HFF-Myc (cell line): ENCODE measurements around the gene ST3GAL3.

Source experiments
- DNase-seq: peaks from one replicate; pipeline ENCODE4 v3.0.0-alpha.2; 2011; ENCODE audit warnings: low read depth; ENCODE audit errors: extremely low read depth
- H3K4me3 ChIP-seq: replicated peaks from 2 replicates; pipeline ENCODE4 v1.5.1; 2011; ENCODE audit warnings: low read depth, mild to moderate bottlenecking, control low read depth, low read length
- TF ChIP-seq, protein P1 (sequence below): IDR thresholded peaks from 2 replicates; pipeline ENCODE4 v1.5.1; 2012; ENCODE audit warnings: mild to moderate bottlenecking, low read depth, low read length, control low read depth; ENCODE audit errors: missing control alignments

Gene ST3GAL3

DNA sequence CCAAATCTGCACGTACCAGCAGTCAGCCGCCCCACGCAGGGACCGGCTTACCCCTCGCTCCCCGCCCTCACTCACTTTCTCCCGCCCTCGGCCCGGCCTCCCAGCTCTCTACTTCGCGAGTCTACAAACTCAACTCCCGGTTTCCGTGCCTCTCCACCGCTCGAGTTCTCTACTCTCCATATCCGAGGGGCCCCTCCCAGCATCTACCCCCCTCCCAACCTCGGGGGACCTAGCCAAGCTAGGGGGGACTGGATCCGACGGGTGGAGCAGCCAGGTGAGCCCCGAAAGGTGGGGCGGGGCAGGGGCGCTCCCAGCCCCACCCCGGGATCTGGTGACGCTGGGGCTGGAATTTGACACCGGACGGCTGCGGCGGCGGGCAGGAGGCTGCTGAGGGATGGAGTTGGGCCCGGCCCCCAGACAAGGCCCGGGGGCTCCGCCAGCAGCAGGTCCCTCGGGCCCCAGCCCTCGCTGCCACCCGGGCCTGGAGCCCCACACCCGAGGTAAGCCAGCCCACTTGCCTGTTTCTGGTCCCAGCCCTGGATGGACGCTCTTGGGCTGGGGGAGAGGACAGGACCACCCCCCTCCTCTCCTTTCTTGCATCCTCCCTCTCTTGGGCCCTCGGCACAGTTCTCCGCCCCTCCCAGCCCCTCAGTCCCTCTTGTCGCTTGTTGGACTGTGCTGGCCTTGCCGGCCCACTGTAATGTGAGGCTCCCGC is 226.2 kb downstream of the ST3GAL3 start, which contains the start of gene ARTN:
ARTN (plus strand) TSS at position 416 of the 715 bp plus-strand sequence. CDS start 1,856 bp downstream, outside the sequence.
- peak within 1 kb of the TSS; percentile 44 for H3K4me3 ChIP-seq
- no peak for DNase-seq
- TF ChIP-seq, protein P1, sequence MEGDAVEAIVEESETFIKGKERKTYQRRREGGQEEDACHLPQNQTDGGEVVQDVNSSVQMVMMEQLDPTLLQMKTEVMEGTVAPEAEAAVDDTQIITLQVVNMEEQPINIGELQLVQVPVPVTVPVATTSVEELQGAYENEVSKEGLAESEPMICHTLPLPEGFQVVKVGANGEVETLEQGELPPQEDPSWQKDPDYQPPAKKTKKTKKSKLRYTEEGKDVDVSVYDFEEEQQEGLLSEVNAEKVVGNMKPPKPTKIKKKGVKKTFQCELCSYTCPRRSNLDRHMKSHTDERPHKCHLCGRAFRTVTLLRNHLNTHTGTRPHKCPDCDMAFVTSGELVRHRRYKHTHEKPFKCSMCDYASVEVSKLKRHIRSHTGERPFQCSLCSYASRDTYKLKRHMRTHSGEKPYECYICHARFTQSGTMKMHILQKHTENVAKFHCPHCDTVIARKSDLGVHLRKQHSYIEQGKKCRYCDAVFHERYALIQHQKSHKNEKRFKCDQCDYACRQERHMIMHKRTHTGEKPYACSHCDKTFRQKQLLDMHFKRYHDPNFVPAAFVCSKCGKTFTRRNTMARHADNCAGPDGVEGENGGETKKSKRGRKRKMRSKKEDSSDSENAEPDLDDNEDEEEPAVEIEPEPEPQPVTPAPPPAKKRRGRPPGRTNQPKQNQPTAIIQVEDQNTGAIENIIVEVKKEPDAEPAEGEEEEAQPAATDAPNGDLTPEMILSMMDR: no peak

DNA sequence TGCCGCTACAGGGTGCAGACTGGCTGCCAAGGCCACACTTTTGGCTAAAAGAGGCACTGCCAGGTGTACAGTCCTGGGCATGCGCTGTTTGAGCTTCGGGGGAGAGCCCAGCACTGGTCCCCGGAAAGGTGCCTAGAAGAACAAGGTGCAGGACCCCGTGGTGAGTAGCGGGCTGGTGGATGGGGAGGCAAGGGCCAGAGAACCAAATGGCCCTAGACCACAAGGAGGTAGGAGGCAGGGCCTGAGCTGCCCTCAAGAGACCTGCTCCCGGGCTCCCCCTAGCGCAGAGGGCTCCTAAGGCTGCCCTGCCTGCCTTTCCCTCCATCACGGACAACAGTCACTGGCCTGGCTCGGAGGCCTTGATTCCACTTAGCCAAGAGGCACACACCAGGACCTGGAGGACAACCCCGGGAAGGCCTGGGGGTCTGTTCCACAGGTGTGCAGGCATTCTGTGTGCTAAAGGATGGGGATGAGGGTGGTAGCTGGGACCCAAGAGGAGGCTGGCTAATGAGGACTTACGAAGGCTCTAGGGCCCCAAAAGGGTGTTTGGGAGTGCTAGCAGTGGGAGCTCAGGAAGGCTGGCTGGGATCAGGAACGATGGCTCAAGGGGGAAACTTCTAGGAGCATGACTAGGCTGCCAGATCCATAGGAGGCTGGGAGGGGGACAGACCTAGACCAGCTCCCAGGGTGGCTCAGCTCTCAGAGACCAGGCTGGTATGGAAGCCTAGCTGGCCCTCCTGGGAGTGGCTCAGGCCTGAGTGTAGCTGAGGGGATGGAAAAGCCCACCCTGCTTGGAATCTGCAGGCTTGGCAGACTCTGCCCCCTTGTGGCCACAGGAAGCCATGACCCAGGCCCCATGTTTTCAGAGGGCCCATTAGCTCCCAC is 227.0 kb downstream of the ST3GAL3 start:
- H3K4me3 ChIP-seq: peak overlapping the region; percentile 44; the same call in 1 of the 2 replicates
- TF ChIP-seq, protein P1: peak; percentile 91
- no peak for DNase-seq

DNA sequence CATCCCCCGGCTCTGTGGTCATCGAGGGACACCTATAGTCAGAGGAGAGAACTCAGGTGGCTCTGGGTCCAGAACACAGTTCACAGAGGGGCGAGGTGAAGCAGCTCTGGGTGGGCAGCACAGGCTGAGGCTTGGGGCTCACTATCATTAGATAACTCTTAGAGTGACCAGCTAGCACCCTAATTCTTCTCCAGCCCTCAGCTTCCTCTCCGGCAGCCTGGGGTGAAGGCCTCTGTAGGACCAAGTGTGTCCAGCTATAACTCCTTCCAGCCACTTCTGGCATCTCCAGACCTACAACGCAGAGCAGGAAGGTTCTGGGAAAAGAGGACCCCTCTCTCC is 227.6 kb downstream of the ST3GAL3 start:
- TF ChIP-seq, protein P1: no peak
- no peak overlapping the region for H3K4me3 ChIP-seq
- DNase-seq: no peak

DNA sequence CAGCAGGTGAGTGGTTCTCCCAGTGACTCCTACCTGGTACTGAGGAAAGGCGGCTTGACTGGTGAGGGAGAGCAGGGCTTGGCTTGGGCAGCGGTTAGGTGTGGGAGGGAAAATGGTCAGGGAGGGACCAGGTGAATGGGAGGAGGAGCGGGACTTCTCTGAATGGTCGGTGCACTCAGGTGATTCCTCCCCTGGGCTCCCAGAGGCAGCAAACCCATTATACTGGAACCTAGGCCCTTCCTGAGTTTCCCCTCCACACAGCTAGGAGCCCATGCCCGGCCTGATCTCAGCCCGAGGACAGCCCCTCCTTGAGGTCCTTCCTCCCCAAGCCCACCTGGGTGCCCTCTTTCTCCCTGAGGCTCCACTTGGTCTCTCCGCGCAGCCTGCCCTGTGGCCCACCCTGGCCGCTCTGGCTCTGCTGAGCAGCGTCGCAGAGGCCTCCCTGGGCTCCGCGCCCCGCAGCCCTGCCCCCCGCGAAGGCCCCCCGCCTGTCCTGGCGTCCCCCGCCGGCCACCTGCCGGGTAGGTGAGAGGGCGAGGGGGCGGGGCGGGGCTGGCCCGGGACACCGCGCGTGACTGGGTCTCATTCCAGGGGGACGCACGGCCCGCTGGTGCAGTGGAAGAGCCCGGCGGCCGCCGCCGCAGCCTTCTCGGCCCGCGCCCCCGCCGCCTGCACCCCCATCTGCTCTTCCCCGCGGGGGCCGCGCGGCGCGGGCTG is 228.5 kb downstream of the ST3GAL3 start:
- TF ChIP-seq, protein P1: no peak
- no peak for DNase-seq
- H3K4me3 ChIP-seq: peak overlapping the region; percentile 22; the same call in 1 of the 2 replicates

DNA sequence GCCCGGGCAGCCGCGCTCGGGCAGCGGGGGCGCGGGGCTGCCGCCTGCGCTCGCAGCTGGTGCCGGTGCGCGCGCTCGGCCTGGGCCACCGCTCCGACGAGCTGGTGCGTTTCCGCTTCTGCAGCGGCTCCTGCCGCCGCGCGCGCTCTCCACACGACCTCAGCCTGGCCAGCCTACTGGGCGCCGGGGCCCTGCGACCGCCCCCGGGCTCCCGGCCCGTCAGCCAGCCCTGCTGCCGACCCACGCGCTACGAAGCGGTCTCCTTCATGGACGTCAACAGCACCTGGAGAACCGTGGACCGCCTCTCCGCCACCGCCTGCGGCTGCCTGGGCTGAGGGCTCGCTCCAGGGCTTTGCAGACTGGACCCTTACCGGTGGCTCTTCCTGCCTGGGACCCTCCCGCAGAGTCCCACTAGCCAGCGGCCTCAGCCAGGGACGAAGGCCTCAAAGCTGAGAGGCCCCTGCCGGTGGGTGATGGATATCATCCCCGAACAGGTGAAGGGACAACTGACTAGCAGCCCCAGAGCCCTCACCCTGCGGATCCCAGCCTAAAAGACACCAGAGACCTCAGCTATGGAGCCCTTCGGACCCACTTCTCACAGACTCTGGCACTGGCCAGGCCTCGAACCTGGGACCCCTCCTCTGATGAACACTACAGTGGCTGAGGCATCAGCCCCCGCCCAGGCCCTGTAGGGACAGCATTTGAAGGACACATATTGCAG is 229.3 kb downstream of the ST3GAL3 start:
- no peak overlapping the region for H3K4me3 ChIP-seq
- no peak for DNase-seq
- TF ChIP-seq, protein P1: no peak
